KMS-11 (cell line): Measurements from ENCODE around the gene DDX28.
"Not testable (repeated sequence)": the region's sequence is repeated elsewhere in the genome, so short reads cannot be mapped to it uniquely, and the experiment has no call there.

Experiments
- H2AFZ ChIP-seq: fragments of 200-600 bp; sonication (generic); 2 replicates; pipeline ENCODE4 v1.6.1; 2016; ENCODE audit warnings: antibody characterized with exemption, mixed run types, low read depth
- H3K27ac ChIP-seq: fragments of 200-600 bp; sonication (generic); 2 replicates; pipeline ENCODE4 v1.6.1; 2016; ENCODE audit warnings: mild to moderate bottlenecking, mixed run types
- H3K27me3 ChIP-seq: fragments of 200-600 bp; sonication (generic); 2 replicates; pipeline ENCODE4 v1.6.1; 2017; ENCODE audit warnings: mild to moderate bottlenecking, low read depth, mixed run types, moderate library complexity; ENCODE audit not compliant: insufficient read depth
- H3K36me3 ChIP-seq: fragments of 200-600 bp; sonication (generic); 2 replicates; pipeline ENCODE4 v1.6.1; 2017; ENCODE audit warnings: mild to moderate bottlenecking, mixed run types; ENCODE audit not compliant: insufficient read depth
- H3K4me1 ChIP-seq: fragments of 200-600 bp; sonication (generic); 2 replicates; pipeline ENCODE4 v1.6.1; 2016; ENCODE audit warnings: mild to moderate bottlenecking, low read depth, mixed run types; ENCODE audit not compliant: poor library complexity, severe bottlenecking
- H3K4me2 ChIP-seq: fragments of 200-600 bp; sonication (generic); 2 replicates; pipeline ENCODE4 v1.7.0; 2016; ENCODE audit warnings: mild to moderate bottlenecking, mixed run types
- H3K4me3 ChIP-seq: fragments of 200-600 bp; sonication (generic); IDR thresholded peaks from 2 replicates; pipeline ENCODE4 v1.6.1; 2017; ENCODE audit warnings: low read depth, low read length, mixed read lengths; ENCODE audit not compliant: insufficient read depth
- H3K79me2 ChIP-seq: fragments of 200-600 bp; sonication (generic); 2 replicates; pipeline ENCODE4 v1.6.1; 2016; ENCODE audit warnings: low read depth, mixed run types; ENCODE audit not compliant: insufficient read depth
- H3K9ac ChIP-seq: fragments of 200-600 bp; sonication (generic); 2 replicates; pipeline ENCODE4 v1.6.1; 2016; ENCODE audit warnings: mild to moderate bottlenecking, mixed run types
- H4K20me1 ChIP-seq: fragments of 200-600 bp; sonication (generic); 2 replicates; pipeline ENCODE4 v1.6.1; 2016; ENCODE audit warnings: mild to moderate bottlenecking, mixed run types; ENCODE audit not compliant: insufficient read depth
- CTCF ChIP-seq: fragments of 200-600 bp; sonication (generic); conservative IDR thresholded peaks from 2 replicates; pipeline ENCODE4 v1.6.1; 2017; ENCODE audit warnings: low read depth, mild to moderate bottlenecking, antibody characterized with exemption, low read length, moderate library complexity, mixed read lengths

The DDX28 gene

GRCh38 chr16:68035227-68035626 lies 12.2 kb upstream of the DDX28 start:
- TF ChIP-seq CTCF, result no peak

GRCh38 chr16:68033101-68033500 lies 10.1 kb upstream of the DDX28 start:
- no peak overlapping the region for H2AFZ ChIP-seq
- no peak for TF ChIP-seq CTCF
- no peak overlapping the region for H3K4me2 ChIP-seq
- no peaks in the 10 kb centered on the region for H3K27me3 ChIP-seq
- H3K9ac ChIP-seq, result no peak overlapping the region
- no peaks in the 10 kb centered on the region for H3K79me2 ChIP-seq
- no peaks in the 10 kb centered on the region for H3K4me1 ChIP-seq
- H3K27ac ChIP-seq, result no peak overlapping the region
- H3K4me3 ChIP-seq, result no peak overlapping the region
- H3K36me3 ChIP-seq, result no peaks in the 10 kb centered on the region; the same call in 1 of the 2 replicates
- H4K20me1 ChIP-seq, result no peaks in the 10 kb centered on the region

More at GRCh38 chr16:68035227-68035626, 12.2 kb upstream of the DDX28 start:
- no peak overlapping the region for H2AFZ ChIP-seq
- no peak overlapping the region for H3K4me2 ChIP-seq
- peaks cover 2% of the 10 kb centered on the region for H3K4me1 ChIP-seq
- H3K27me3 ChIP-seq, result no peaks in the 10 kb centered on the region
- no peaks in the 10 kb centered on the region for H4K20me1 ChIP-seq
- H3K79me2 ChIP-seq, result no peaks in the 10 kb centered on the region
- no peak overlapping the region for H3K4me3 ChIP-seq
- no peak overlapping the region for H3K9ac ChIP-seq
- H3K36me3 ChIP-seq, result no peaks in the 10 kb centered on the region
- no peak overlapping the region for H3K27ac ChIP-seq

GRCh38 chr16:68031951-68032350 lies 8.9 kb upstream of the DDX28 start:
- no peaks in the 10 kb centered on the region for H4K20me1 ChIP-seq
- H3K79me2 ChIP-seq, result no peaks in the 10 kb centered on the region
- H3K36me3 ChIP-seq, result no peaks in the 10 kb centered on the region; the same call in 1 of the 2 replicates
- no peaks in the 10 kb centered on the region for H3K4me1 ChIP-seq
- no peak overlapping the region for H3K4me3 ChIP-seq
- no peak overlapping the region for H2AFZ ChIP-seq
- H3K27ac ChIP-seq, result no peak overlapping the region
- H3K4me2 ChIP-seq, result no peak overlapping the region
- no peak for TF ChIP-seq CTCF
- H3K27me3 ChIP-seq, result no peaks in the 10 kb centered on the region
- H3K9ac ChIP-seq, result no peak overlapping the region

GRCh38 chr16:68030108-68030507 lies 7.1 kb upstream of the DDX28 start:
- not testable (repeated sequence) for H3K4me1 ChIP-seq, H3K4me2 ChIP-seq, H4K20me1 ChIP-seq, H3K27me3 ChIP-seq, H3K79me2 ChIP-seq, H3K36me3 ChIP-seq, H3K9ac ChIP-seq, H2AFZ ChIP-seq, H3K27ac ChIP-seq, H3K4me3 ChIP-seq

- TF ChIP-seq CTCF, result no peak
- no peak overlapping the region for H3K4me2 ChIP-seq
- H3K27ac ChIP-seq, result no peak overlapping the region
- H4K20me1 ChIP-seq, result no peaks in the 10 kb centered on the region
- H2AFZ ChIP-seq, result no peak overlapping the region
- no peaks in the 10 kb centered on the region; the same call in 1 of the 2 replicates for H3K36me3 ChIP-seq
- no peak overlapping the region for H3K9ac ChIP-seq
- no peak overlapping the region for H3K4me3 ChIP-seq
- H3K27me3 ChIP-seq, result no peaks in the 10 kb centered on the region
- H3K4me1 ChIP-seq, result peaks cover 8% of the 10 kb centered on the region
- peaks cover 5% of the 10 kb centered on the region for H3K79me2 ChIP-seq
These were observed 6.0 kb upstream of the DDX28 start for GRCh38 chr16:68028996-68029395.
